KOPT-K1 (cell line): ENCODE measurements around the gene CLDN24.

Experiments
- H3K27ac ChIP-seq: fragments of 200-600 bp; sonication (generic); 2 replicates; pipeline ENCODE4 v1.5.1; 2016; ENCODE audit warnings: antibody characterized with exemption, mild to moderate bottlenecking, low read depth, low read length; ENCODE audit not compliant: poor library complexity, severe bottlenecking
- H3K36me3 ChIP-seq: fragments of 200-600 bp; sonication (generic); 2 replicates; pipeline ENCODE4 v1.5.1; 2017; ENCODE audit warnings: antibody characterized with exemption, mild to moderate bottlenecking, low read length, moderate library complexity; ENCODE audit not compliant: insufficient read depth
- H3K9me3 ChIP-seq: fragments of 200-600 bp; sonication (generic); 2 replicates; pipeline ENCODE4 v1.5.1; 2017; ENCODE audit warnings: antibody characterized with exemption, low read length, mild to moderate bottlenecking; ENCODE audit not compliant: insufficient read depth, poor library complexity, severe bottlenecking

CLDN24 gene

GRCh38 chr4:183352546-183352945, 30.3 kb upstream of the CLDN24 start:
- H3K9me3 ChIP-seq = no peaks in the 10 kb centered on the region
- no peaks in the 10 kb centered on the region for H3K36me3 ChIP-seq
- H3K27ac ChIP-seq = no peak overlapping the region

GRCh38 chr4:183350317-183351071, 28.3 kb upstream of the CLDN24 start:
- Histone ChIP-seq H3K9me3 (no peaks in the 10 kb centered on the region), H3K36me3 (no peaks in the 10 kb centered on the region), H3K27ac (no peak overlapping the region)

GRCh38 chr4:183349673-183350072, 27.4 kb upstream of the CLDN24 start:
- H3K27ac ChIP-seq = no peak overlapping the region
- no peaks in the 10 kb centered on the region for H3K36me3 ChIP-seq
- H3K9me3 ChIP-seq = no peaks in the 10 kb centered on the region

DNA sequence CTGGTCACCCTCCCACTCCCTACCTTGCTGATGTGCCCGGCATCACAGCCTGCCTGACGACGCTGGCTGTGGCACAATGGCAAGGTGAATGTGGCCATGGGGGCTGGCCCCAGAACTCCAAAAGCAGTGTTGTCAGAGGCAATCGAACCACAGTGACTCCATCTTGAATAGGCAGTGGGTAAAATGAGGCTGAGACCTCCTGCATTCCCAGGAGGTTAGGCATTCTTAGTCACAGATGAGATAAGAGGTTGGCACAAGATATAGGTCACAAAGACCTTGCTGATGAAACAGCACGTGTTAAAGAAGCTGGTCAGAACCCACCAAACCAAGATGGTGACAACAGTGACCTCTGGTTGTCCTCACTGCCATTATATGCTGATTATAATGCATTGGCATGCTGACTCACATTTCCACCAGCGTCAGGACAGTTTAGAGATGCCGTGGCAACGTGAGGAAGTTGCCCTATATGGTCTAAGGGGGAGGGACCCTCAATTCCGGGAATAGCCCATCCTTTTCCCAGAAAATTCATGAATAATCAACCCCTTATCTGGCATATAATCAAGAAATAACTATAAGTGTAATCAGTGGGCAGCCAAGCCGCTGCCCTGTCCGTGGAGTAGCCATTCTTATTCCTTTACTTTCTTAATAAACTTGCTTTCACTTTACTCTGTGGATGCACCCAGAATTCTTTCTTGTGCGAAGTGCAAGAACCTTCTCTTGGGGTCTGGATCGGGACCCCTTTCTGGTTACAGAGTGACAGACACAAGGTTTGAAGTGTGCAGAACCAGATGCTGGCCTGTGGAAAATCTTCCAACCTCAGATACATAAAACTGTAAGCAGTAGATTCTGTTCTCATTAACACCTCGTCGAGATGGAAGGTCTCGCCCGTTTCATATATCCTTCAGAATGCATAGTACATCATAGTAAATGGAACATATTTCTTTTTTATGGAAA, 26.8 kb upstream of the CLDN24 start:
- no peaks in the 10 kb centered on the region for H3K36me3 ChIP-seq
- no peaks in the 10 kb centered on the region for H3K9me3 ChIP-seq
- no peak overlapping the region for H3K27ac ChIP-seq

DNA sequence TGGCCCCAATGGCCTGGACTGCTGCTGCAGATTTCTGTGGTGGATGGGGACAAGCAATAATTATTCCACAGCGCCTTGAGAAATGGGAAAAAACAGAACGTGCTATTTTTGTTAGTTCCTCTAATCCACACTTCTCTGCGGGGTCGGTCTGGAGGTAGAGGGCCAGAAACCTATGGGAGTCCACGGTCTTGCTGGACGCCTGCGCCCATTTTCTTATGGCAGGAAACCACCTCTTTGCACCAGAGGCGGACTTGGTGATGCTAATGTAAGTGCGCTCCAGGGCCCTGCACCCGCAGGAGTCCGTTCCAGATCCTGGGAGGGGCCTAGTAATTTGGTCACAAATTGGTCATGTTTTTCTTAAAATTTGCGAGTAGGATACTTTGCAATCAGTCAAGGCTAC, 25.9 kb upstream of the CLDN24 start:
- Histone ChIP-seq H3K36me3 (no peaks in the 10 kb centered on the region), H3K27ac (no peak overlapping the region), H3K9me3 (no peaks in the 10 kb centered on the region)

GRCh38 chr4:183347566-183347965, 25.3 kb upstream of the CLDN24 start:
- H3K36me3 ChIP-seq = no peaks in the 10 kb centered on the region
- no peak overlapping the region for H3K27ac ChIP-seq
- H3K9me3 ChIP-seq = no peaks in the 10 kb centered on the region

DNA sequence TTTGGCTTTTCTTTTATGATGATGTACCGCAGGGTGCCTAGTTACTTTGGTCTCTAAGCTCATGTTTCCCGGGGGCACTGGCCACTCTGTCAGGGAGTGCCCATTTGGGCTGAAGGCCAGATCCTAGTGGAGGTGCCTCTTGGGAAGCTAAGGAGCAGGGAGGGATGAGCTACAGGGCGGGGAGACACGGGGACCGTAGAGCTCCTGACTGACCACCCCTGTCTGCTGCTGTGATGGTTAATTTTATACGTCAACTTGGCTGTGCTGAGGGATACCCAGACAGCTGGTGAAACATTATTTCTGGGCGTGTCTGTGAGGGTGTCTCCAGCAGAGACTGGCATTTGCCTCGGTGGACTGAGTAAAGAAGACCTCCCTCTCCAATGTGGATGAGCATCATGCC, 24.9 kb upstream of the CLDN24 start:
- no peaks in the 10 kb centered on the region for H3K36me3 ChIP-seq
- no peaks in the 10 kb centered on the region for H3K9me3 ChIP-seq
- H3K27ac ChIP-seq = no peak overlapping the region

GRCh38 chr4:183345261-183345660, 23.0 kb upstream of the CLDN24 start:
- H3K36me3 ChIP-seq = no peaks in the 10 kb centered on the region

GRCh38 chr4:183344523-183345255, 22.5 kb upstream of the CLDN24 start:
- H3K9me3 ChIP-seq = no peaks in the 10 kb centered on the region
- H3K36me3 ChIP-seq = no peaks in the 10 kb centered on the region
- no peak overlapping the region for H3K27ac ChIP-seq

More at GRCh38 chr4:183345261-183345660, 23.0 kb upstream of the CLDN24 start:
- Histone ChIP-seq H3K27ac (no peak overlapping the region), H3K9me3 (no peaks in the 10 kb centered on the region)

DNA sequence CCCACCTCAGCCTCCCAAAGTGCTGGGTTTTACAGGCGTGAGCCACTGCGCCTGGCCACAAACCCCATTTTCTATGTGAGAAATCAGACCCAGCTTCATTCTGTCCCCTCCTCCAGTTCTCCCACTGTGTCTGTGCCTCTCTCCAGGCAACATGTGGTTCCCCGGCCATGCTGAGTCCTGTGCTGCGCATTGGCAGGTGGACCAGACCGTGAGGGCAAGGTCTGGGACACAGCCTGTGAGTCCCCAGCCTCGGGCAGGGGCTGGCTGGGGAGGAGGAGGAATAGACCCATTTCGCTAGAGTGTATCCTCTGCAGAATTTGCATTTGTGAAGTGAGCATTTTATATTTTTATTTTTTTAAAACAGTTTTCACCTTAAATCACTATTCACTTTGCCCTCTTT, 21.5 kb upstream of the CLDN24 start:
- Histone ChIP-seq H3K36me3 (no peaks in the 10 kb centered on the region), H3K27ac (no peak overlapping the region), H3K9me3 (no peaks in the 10 kb centered on the region)

DNA sequence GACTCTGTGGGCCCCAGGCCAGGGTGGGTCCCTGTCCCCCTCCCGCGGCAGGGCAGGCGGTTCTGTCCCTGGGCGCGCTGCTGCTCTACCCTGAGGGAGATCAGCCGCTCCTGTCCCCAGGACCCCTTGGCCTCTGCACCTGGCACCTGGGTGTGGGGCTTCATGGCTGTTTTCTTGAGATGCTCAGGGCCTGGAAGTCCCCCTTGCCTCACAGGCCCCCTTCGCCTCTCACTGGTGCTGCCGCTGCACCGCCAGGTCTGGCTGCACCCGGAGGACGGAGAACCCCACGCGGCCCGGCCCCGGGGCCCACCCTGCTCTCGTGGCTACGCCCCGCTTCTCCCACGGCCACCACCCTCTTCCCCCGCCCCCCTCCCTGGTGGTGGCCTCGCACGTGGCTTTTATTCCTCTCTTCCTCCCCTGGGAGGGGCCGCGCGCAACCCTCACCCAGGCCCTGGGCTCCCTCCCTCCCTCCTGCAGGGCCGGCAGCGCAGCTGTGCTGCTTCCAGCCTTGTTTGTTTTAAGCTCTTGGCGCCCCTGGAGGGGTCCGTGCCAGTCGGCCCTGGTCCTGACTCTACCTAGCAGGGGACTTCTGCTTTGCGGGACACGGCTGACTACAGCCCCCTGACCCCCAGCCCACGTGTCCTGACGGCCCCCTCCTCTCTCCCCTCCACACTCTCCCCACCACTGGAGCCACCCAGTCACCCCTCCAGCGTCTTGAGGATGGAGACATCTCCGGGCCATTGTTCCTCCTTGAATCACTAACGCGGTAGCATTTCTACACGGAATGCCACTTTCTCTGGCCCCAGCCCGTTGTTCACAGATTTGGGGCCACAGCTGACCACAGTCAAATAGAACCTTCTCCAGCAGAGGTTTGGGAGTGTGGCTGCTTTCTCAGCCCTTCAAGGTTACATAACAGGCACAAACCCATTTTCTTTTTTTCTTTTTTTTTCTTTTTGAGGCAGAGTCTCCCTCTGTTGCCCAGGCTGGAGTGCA, 20.6 kb upstream of the CLDN24 start:
- H3K27ac ChIP-seq = no peak overlapping the region
- no peaks in the 10 kb centered on the region for H3K36me3 ChIP-seq
- H3K9me3 ChIP-seq = no peaks in the 10 kb centered on the region

DNA sequence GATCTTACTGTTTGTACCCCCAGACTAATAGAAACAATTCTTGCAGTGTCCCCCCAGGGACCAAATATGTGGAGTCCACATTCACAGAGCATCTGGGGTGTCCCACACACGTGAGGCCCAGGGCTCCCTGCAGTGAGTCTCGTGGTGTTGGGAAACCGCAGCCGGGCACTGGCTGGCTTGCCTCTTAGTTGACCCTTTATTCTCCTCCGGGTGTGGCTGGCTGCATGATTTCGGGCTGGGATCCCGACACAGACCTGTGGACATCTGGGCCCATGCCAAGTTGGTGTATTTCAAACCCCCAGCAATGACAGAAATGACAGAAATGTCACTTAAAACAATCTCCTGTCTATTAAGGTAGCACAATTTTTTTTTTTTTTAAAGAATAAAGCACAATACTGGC, 15.6 kb upstream of the CLDN24 start:
- H3K9me3 ChIP-seq = no peaks in the 10 kb centered on the region
- no peaks in the 10 kb centered on the region for H3K36me3 ChIP-seq
- no peak overlapping the region for H3K27ac ChIP-seq

GRCh38 chr4:183337349-183337748, 15.1 kb upstream of the CLDN24 start:
- no peaks in the 10 kb centered on the region for H3K36me3 ChIP-seq
- H3K27ac ChIP-seq = no peak overlapping the region
- H3K9me3 ChIP-seq = no peaks in the 10 kb centered on the region

DNA sequence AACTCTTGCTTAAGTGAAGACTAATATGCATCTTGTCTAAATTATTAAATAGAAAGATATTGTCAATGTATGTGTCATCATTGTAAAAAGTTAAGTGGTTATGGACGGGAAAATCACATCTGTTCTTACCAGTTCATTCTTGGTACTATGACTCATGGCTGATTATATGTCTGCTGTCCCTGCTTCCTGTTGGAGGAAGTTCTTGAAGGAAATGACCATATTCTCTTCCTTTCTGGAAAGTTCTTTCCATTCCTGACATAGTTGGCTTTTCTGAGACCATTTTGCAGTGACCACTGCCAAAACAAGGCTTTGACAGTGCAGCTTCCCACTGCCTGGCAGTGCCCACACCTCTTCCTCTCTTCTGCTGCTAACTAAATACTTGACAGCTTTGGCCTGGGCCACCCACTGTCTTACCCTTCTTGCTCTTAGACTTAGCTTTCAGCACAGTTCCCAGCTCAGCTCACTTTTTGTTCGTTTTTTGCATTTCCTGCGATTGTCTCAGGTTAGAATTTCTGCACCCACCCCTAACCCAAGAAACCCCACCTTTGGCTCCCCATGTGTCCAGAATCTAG, 13.2 kb upstream of the CLDN24 start:
- H3K27ac ChIP-seq = no peak overlapping the region
- no peaks in the 10 kb centered on the region for H3K36me3 ChIP-seq
- no peaks in the 10 kb centered on the region for H3K9me3 ChIP-seq
